Keratinocyte (primary cell): ENCODE results near the gene CLEC16A. TPM values are rescaled to one million over a fixed set of nuclear protein-coding genes. Genes with fewer than 3 reads are reported as not detected.

ENCODE experiments used
- DNase-seq: peaks from one replicate; pipeline ENCODE4 v3.0.0-alpha.2; 2011; ENCODE audit warnings: low read depth, missing footprints, low spot score
- FAIRE-seq: peaks from 2 replicates; lab custom pipeline; 2011; peaks lifted over from hg19 to GRCh38; lab: Jason Lieb, UNC
- H2AFZ ChIP-seq: 2 replicates; pipeline ENCODE4 v1.6.0; 2012; ENCODE audit warnings: low read length, control low read depth, inconsistent platforms; ENCODE audit not compliant: control insufficient read depth
- H3K27ac ChIP-seq: 2 replicates; pipeline ENCODE4 v1.5.1; 2011; ENCODE audit warnings: low read length; ENCODE audit not compliant: control insufficient read depth, insufficient read depth
- H3K27me3 ChIP-seq: 3 replicates; pipeline ENCODE4 v1.6.0; 2011; ENCODE audit warnings: low read length; ENCODE audit not compliant: control insufficient read depth, insufficient read depth; ENCODE audit errors: extremely low read depth
- H3K36me3 ChIP-seq, 2 experiments: 2 replicates in 1 of 2; 3 replicates in 1 of 2; pipeline ENCODE4 v1.5.1; 2011; ENCODE audit warnings: low read length in 2 of 2, mild to moderate bottlenecking in 1 of 2; ENCODE audit not compliant: control insufficient read depth in 2 of 2, insufficient read depth in 2 of 2; ENCODE audit errors: extremely low read depth in 1 of 2
- H3K4me1 ChIP-seq: 3 replicates; pipeline ENCODE4 v1.5.1; 2011; ENCODE audit warnings: low read length; ENCODE audit not compliant: control insufficient read depth, insufficient read depth; ENCODE audit errors: extremely low read depth
- H3K4me2 ChIP-seq: 3 replicates; pipeline ENCODE4 v1.6.0; 2011; ENCODE audit warnings: low read depth, low read length; ENCODE audit not compliant: control insufficient read depth, insufficient read depth; ENCODE audit errors: extremely low read depth
- H3K4me3 ChIP-seq, 3 experiments: fragments of 200-600 bp in 1 of 3; sonication (generic) in 1 of 3; 2 replicates in 2 of 3; 3 replicates in 1 of 3; pipeline ENCODE4 v1.5.1; 2011 to 2016; ENCODE audit warnings: low read length in 3 of 3, mild to moderate bottlenecking in 3 of 3, control low read depth in 2 of 3, inconsistent platforms in 1 of 3, low read depth in 1 of 3, mixed read lengths in 1 of 3, mixed run types in 1 of 3, moderate library complexity in 1 of 3; ENCODE audit not compliant: control insufficient read depth in 2 of 3, insufficient read depth in 2 of 3; ENCODE audit errors: extremely low read depth in 1 of 3
- H3K79me2 ChIP-seq: 2 replicates; pipeline ENCODE4 v1.6.0; 2012; ENCODE audit warnings: low read length; ENCODE audit not compliant: control insufficient read depth, insufficient read depth
- H3K9ac ChIP-seq: 3 replicates; pipeline ENCODE4 v1.6.0; 2011; ENCODE audit warnings: low read length; ENCODE audit not compliant: control insufficient read depth, insufficient read depth; ENCODE audit errors: extremely low read depth
- H3K9me1 ChIP-seq: 3 replicates; pipeline ENCODE4 v1.6.0; 2011; ENCODE audit warnings: low read length; ENCODE audit not compliant: control insufficient read depth, insufficient read depth; ENCODE audit errors: extremely low read depth
- H3K9me3 ChIP-seq: 2 replicates; pipeline ENCODE4 v1.5.1; 2012; ENCODE audit warnings: low read depth, low read length; ENCODE audit not compliant: control insufficient read depth
- H4K20me1 ChIP-seq: 3 replicates; pipeline ENCODE4 v1.6.0; 2011; ENCODE audit warnings: low read length; ENCODE audit not compliant: control insufficient read depth, insufficient read depth; ENCODE audit errors: extremely low read depth
- CTCF ChIP-seq, 3 experiments: IDR thresholded peaks in 1 of 3; conservative IDR thresholded peaks in 1 of 3; optimal IDR thresholded peaks in 1 of 3; 2 replicates in 2 of 3; 3 replicates in 1 of 3; pipeline versions ENCODE3 to v1.5.1; 2011; ENCODE audit warnings: low read length in 3 of 3, mild to moderate bottlenecking in 3 of 3, moderate library complexity in 2 of 3, control low read depth in 1 of 3, inconsistent platforms in 1 of 3; ENCODE audit not compliant: insufficient read depth in 2 of 3; ENCODE audit errors: extremely low read depth in 1 of 3
- EZH2 ChIP-seq: IDR thresholded peaks from one replicate; pipeline ENCODE4 v1.6.1; 2012; ENCODE audit warnings: inconsistent platforms, mild to moderate bottlenecking, low read length, moderate library complexity
- dilution Hi-C: fragments of 300-500 bp; cut with MboI; formaldehyde crosslinking; loops from one replicate; pipeline ENCODE4 v1.7.0; 2020; ENCODE audit warnings: low sequenced_read_pairs; ENCODE audit not compliant: extremely low pct_ligation_motif_present
- polyA plus RNA-seq, 5 experiments: library from polyadenylated mRNA; depleted of rRNA in 3 of 5; stranded (reverse) in 3 of 5; stranded (forward) in 1 of 5; unstranded in 1 of 5; fragments of >200 nt; gene quantifications; 1 replicate in 1 of 5; 2 replicates in 3 of 5; 3 replicates in 1 of 5; pipeline versions ENCODE4 v1.2.1 to v1.2.3, GENCODE V29; 2011 to 2012; ENCODE audit warnings: missing spikeins in 2 of 5, low read depth in 1 of 5, low replicate concordance in 1 of 5

Gene CLEC16A
- polyA plus RNA-seq, 1 donor (not counting 4 experiments of a cell fraction or from before 2014, with no cell fraction given), result 9.5 TPM

GRCh38 chr16:11022002-11022401 is 77.6 kb downstream of the CLEC16A start:
- no peak for FAIRE-seq
- no peak overlapping the region for H3K27ac ChIP-seq

GRCh38 chr16:11023262-11024039 is 79.1 kb downstream of the CLEC16A start:
- no peaks in the 10 kb centered on the region for H3K79me2 ChIP-seq
- dilution Hi-C loops, result no loop called here
- no peaks in the 10 kb centered on the region for H3K9me1 ChIP-seq
- no peak for DNase-seq
- H3K9me3 ChIP-seq, result no peaks in the 10 kb centered on the region
- H4K20me1 ChIP-seq, result no peaks in the 10 kb centered on the region
- H2AFZ ChIP-seq, result no peak overlapping the region
- FAIRE-seq, result no peak
- no peak overlapping the region for H3K4me2 ChIP-seq
- peaks cover 10% of the 10 kb centered on the region for H3K4me1 ChIP-seq
- peaks cover 6 to 10% of the 10 kb centered on the region in 2 experiments for H3K36me3 ChIP-seq
- H3K9ac ChIP-seq, result no peak overlapping the region
- no peak overlapping the region for H3K27ac ChIP-seq
- no peak overlapping the region for H3K4me3 ChIP-seq
- TF ChIP-seq CTCF (optimal IDR thresholded peaks at IDR 0.05 in 1 of 3, IDR thresholded peaks at IDR 0.05 in 1 of 3, conservative IDR thresholded peaks at IDR 0.05 in 1 of 3; ENCODE audit: extremely low read depth in 1 of 3, insufficient read depth in 2 of 3, low read length in 3 of 3) (no peak), EZH2 (no peak)
- no peaks in the 10 kb centered on the region for H3K27me3 ChIP-seq

More at GRCh38 chr16:11022002-11022401, 77.6 kb downstream of the CLEC16A start:
- H3K36me3 ChIP-seq, result peaks cover 6 to 9% of the 10 kb centered on the region in 2 experiments
- no peak for TF ChIP-seq CTCF (optimal IDR thresholded peaks at IDR 0.05 in 1 of 3, IDR thresholded peaks at IDR 0.05 in 1 of 3, conservative IDR thresholded peaks at IDR 0.05 in 1 of 3; ENCODE audit: extremely low read depth in 1 of 3, insufficient read depth in 2 of 3, low read length in 3 of 3)
- no peak for TF ChIP-seq EZH2
- no peaks in the 10 kb centered on the region for H4K20me1 ChIP-seq
- no peak overlapping the region for H2AFZ ChIP-seq
- H3K9me3 ChIP-seq, result no peaks in the 10 kb centered on the region
- H3K4me3 ChIP-seq, result no peak overlapping the region
- dilution Hi-C loops, result no loop called here
- no peak for DNase-seq
- no peaks in the 10 kb centered on the region for H3K79me2 ChIP-seq
- H3K9ac ChIP-seq, result no peak overlapping the region
- H3K4me2 ChIP-seq, result no peak overlapping the region
- no peaks in the 10 kb centered on the region for H3K9me1 ChIP-seq
- H3K27me3 ChIP-seq, result no peaks in the 10 kb centered on the region
- H3K4me1 ChIP-seq, result peaks cover 17% of the 10 kb centered on the region
